PC-9 (cell line): ENCODE results near the gene ASB16. TPM values are rescaled to one million over a fixed set of nuclear protein-coding genes. Genes with fewer than 3 reads are reported as not detected.

Experiments
- BruUV-seq: library from RNA; stranded (reverse); fragments of 400-500 nt; replicated peaks from 2 replicates; lab custom pipeline; 2021; lab: Mats Ljungman, UMichigan
- CTCF ChIA-PET: fragments of 300-600 bp; sonication (Branson Sonifier 250); formaldehyde crosslinking; loops from one replicate; lab custom pipeline; 2022; ENCODE audit warnings: antibody characterized with exemption; lab: Charles Lee
- POLR2A ChIA-PET: fragments of 300-600 bp; sonication (Branson Sonifier 250); formaldehyde crosslinking; loops from one replicate; lab custom pipeline; 2022; ENCODE audit warnings: antibody characterized with exemption; ENCODE audit not compliant: unreplicated experiment; lab: Charles Lee
- DNase-seq, 2 experiments: peaks; one replicate each; pipeline versions ENCODE4 v3.0.0 to v3.0.0-alpha.2; 2015 to 2022; ENCODE audit warnings: mixed read lengths in 1 of 2
- H2AFZ ChIP-seq: fragments of 200-600 bp; sonication (generic); 2 replicates; pipeline ENCODE4 v1.8.1; 2017; ENCODE audit warnings: antibody characterized with exemption
- H3F3A ChIP-seq: fragments of 200-600 bp; sonication (generic); 2 replicates; pipeline ENCODE4 v1.8.1; 2017; ENCODE audit warnings: antibody characterized with exemption, mild to moderate bottlenecking, low read depth; ENCODE audit not compliant: insufficient read depth
- H3K27ac ChIP-seq: fragments of 200-600 bp; sonication (generic); 2 replicates; pipeline ENCODE4 v1.6.1; 2016; ENCODE audit warnings: mixed run types
- H3K27me3 ChIP-seq: fragments of 200-600 bp; sonication (generic); 2 replicates; pipeline ENCODE4 v1.6.1; 2016; ENCODE audit warnings: low read depth, mixed run types; ENCODE audit not compliant: insufficient read depth
- H3K36me3 ChIP-seq: fragments of 200-600 bp; sonication (generic); 2 replicates; pipeline ENCODE4 v1.6.1; 2016; ENCODE audit warnings: low read depth, mixed run types
- H3K4me1 ChIP-seq: fragments of 200-600 bp; sonication (generic); replicated peaks from 2 replicates; pipeline ENCODE4 v1.6.1; 2016; ENCODE audit warnings: mixed run types; ENCODE audit not compliant: insufficient read depth
- H3K4me2 ChIP-seq: fragments of 200-600 bp; sonication (generic); 2 replicates; pipeline ENCODE4 v1.6.1; 2017; ENCODE audit warnings: mixed run types
- H3K4me3 ChIP-seq: fragments of 200-600 bp; sonication (generic); 2 replicates; pipeline ENCODE4 v1.6.1; 2016; ENCODE audit warnings: mixed run types
- H3K79me2 ChIP-seq: fragments of 200-600 bp; sonication (generic); 2 replicates; pipeline ENCODE4 v1.6.1; 2017; ENCODE audit warnings: low read depth, mixed run types
- H3K9me2 ChIP-seq: fragments of 200-600 bp; sonication (generic); 2 replicates; pipeline ENCODE4 v1.8.1; 2017; ENCODE audit warnings: mild to moderate bottlenecking; ENCODE audit not compliant: insufficient read depth
- H3K9me3 ChIP-seq: fragments of 200-600 bp; sonication (generic); 2 replicates; pipeline ENCODE4 v1.8.1; 2016; ENCODE audit warnings: low read depth; ENCODE audit not compliant: insufficient read depth
- H4K20me1 ChIP-seq: fragments of 200-600 bp; sonication (generic); 2 replicates; pipeline ENCODE4 v1.8.1; 2017; ENCODE audit not compliant: insufficient read depth
- CTCF ChIP-seq: fragments of 200-600 bp; sonication (generic); conservative IDR thresholded peaks from 2 replicates; pipeline ENCODE4 v1.6.1; 2017; ENCODE audit warnings: mixed run types, antibody characterized with exemption, mild to moderate bottlenecking, moderate library complexity
- EZH2 ChIP-seq: fragments of 200-600 bp; sonication (generic); IDR thresholded peaks from 2 replicates; pipeline ENCODE4 v1.8.0; 2017; ENCODE audit warnings: antibody characterized with exemption, low read depth
- intact Hi-C: fragments of 100-400 bp; cut with micrococcal nuclease; formaldehyde crosslinking; loops from one replicate; pipeline ENCODE4 v1.10.0; 2022; ENCODE audit not compliant: unreplicated experiment
- total RNA-seq: library from RNA; stranded (reverse); gene quantifications from 2 replicates; pipeline ENCODE4 v1.2.3, GENCODE V29; 2021

The ASB16 gene
- total RNA-seq, 1 experiment from 2014 or later: not detected

- peaks cover 45% of the 10 kb centered on the region for H3K79me2 ChIP-seq
- no peak overlapping the region for H3K27ac ChIP-seq
- no peak overlapping the region for H3K4me3 ChIP-seq
- H3K9me3 ChIP-seq: no peaks in the 10 kb centered on the region
- H4K20me1 ChIP-seq: peaks cover 8% of the 10 kb centered on the region
- ChIA-PET POLR2A (no interaction called here), CTCF (no interaction called here)
- no peak for DNase-seq
- intact Hi-C loops: no loop called here
- H3F3A ChIP-seq: peaks cover 35% of the 10 kb centered on the region
- H3K27me3 ChIP-seq: no peaks in the 10 kb centered on the region
- BruUV-seq: no TSS peak
- no peak overlapping the region for H2AFZ ChIP-seq
- H3K4me1 ChIP-seq: peaks cover 28% of the 10 kb centered on the region
- H3K36me3 ChIP-seq: peaks cover 7% of the 10 kb centered on the region
- no peaks in the 10 kb centered on the region for H3K9me2 ChIP-seq
- TF ChIP-seq EZH2 (no peak), CTCF (no peak)
- no peak overlapping the region for H3K4me2 ChIP-seq
Measured at GRCh38 chr17:44197107-44197506, 26.6 kb downstream of the ASB16 start.

GRCh38 chr17:44197980-44198720, 27.6 kb downstream of the ASB16 start:
- peak overlapping the region; percentile 81 for H3K4me2 ChIP-seq
- ChIA-PET POLR2A (interaction anchor here (0.9 to 1.0 kb wide), 2 partner anchors 9 to 12 kb away, joined by 4 read pairs; partner anchors contain the start of gene TMUB2), CTCF (interaction anchor here (0.6 to 1.2 kb wide), 2 partner anchors 12 to 624 kb away, joined by 3 to 8 read pairs; partner anchors contain the start of gene TMUB2)
- peaks cover 7% of the 10 kb centered on the region for H3K36me3 ChIP-seq
- peaks cover 8% of the 10 kb centered on the region for H4K20me1 ChIP-seq
- intact Hi-C loops: loop anchor here (1.0 kb wide), 2 partner anchors 11 to 127 kb away; no protein-coding TSS in a partner anchor
- peaks cover 36% of the 10 kb centered on the region for H3F3A ChIP-seq
- DNase-seq: peak; percentile 47 to 49
- peak overlapping the region; percentile 92 for H3K4me3 ChIP-seq
- H3K27ac ChIP-seq: peak overlapping the region; percentile 64
- H3K79me2 ChIP-seq: peaks cover 45% of the 10 kb centered on the region
- TF ChIP-seq CTCF (peak; percentile 39; the same call in 1 of the 2 replicates), EZH2 (no peak)
- H3K4me1 ChIP-seq: peaks cover 21% of the 10 kb centered on the region
- H3K27me3 ChIP-seq: no peaks in the 10 kb centered on the region
- BruUV-seq: TSS peak; percentile 54
- H3K9me2 ChIP-seq: no peaks in the 10 kb centered on the region
- no peaks in the 10 kb centered on the region for H3K9me3 ChIP-seq
- 0 out of 2 replicates have a peak overlapping the region, but pooled peaks have one; percentile 71 for H2AFZ ChIP-seq

GRCh38 chr17:44198721-44199552, 28.4 kb downstream of the ASB16 start:
- peaks cover 45% of the 10 kb centered on the region for H3K79me2 ChIP-seq

More at GRCh38 chr17:44198721-44199552, 28.4 kb downstream of the ASB16 start:
- H4K20me1 ChIP-seq: peaks cover 3% of the 10 kb centered on the region
- 0 out of 2 replicates have a peak overlapping the region, but pooled peaks have one; percentile 71 for H2AFZ ChIP-seq
- H3K4me1 ChIP-seq: peaks cover 27% of the 10 kb centered on the region
- ChIA-PET POLR2A (interaction anchor here (0.6 to 1.0 kb wide), 3 partner anchors 10 to 128 kb away, joined by 4 to 6 read pairs (median 4); partner anchors contain the start of gene TMUB2), CTCF (interaction anchor here (1.2 kb wide), 1 partner anchor 12 kb away, joined by 3 read pairs; the partner anchor contains the start of gene TMUB2)
- TSS peak; percentile 31 for BruUV-seq
- H3K9me2 ChIP-seq: no peaks in the 10 kb centered on the region
- H3K4me2 ChIP-seq: peak overlapping the region; percentile 81
- TF ChIP-seq CTCF (no peak; the same call in 1 of the 2 replicates), EZH2 (no peak)
- no peaks in the 10 kb centered on the region for H3K27me3 ChIP-seq
- H3K4me3 ChIP-seq: peak overlapping the region; percentile 92
- H3F3A ChIP-seq: peaks cover 38% of the 10 kb centered on the region
- DNase-seq: peak in 1 of 2 experiments; percentile 52
- H3K36me3 ChIP-seq: peaks cover 7% of the 10 kb centered on the region
- H3K9me3 ChIP-seq: no peaks in the 10 kb centered on the region
- intact Hi-C loops: loop anchor here (1.0 kb wide), 2 partner anchors 12 to 126 kb away; no protein-coding TSS in a partner anchor
- peak overlapping the region; percentile 64 for H3K27ac ChIP-seq
